Measurements from ENCODE around the gene MLXIP. TPM values are rescaled to one million over a fixed set of nuclear protein-coding genes. Genes with fewer than 3 reads are reported as not detected.

Gene MLXIP
- total and polyA plus RNA-seq, 12 donors, result 13.7 to 98.1 (median 40.1) TPM

- WGBS, 4 donors, result 91 to 95% (median 94%) methylated on average over 10 to 11 of the region's 11 CpGs
- no peaks in the 10 kb centered on the region for H3K27me3 ChIP-seq
- no peak for TF ChIP-seq POLR2A (IDR thresholded peaks at IDR 0.05)
- TF ChIP-seq CTCF (IDR thresholded peaks at IDR 0.05), result no peak
- no peak for DNase-seq
- peaks cover 0 to 2% of the 10 kb centered on the region in 2 donors for H3K4me1 ChIP-seq (replicated peaks in 1 of 2)
- no peak overlapping the region for H3K4me3 ChIP-seq
- no peak overlapping the region for H3K27ac ChIP-seq
- intact Hi-C loops (cut with DNase I), result loop anchor here (5.0 to 10.0 kb wide), 2 partner anchors 65 to 128 kb away; partner anchors contain the start of gene LRRC43 (in 1 of the 2)
- peaks cover 0 to 3% of the 10 kb centered on the region in 2 donors for H3K36me3 ChIP-seq (replicated peaks in 1 of 2)
- H3K9me3 ChIP-seq (replicated peaks in 1 of 3), result no peaks in the 10 kb centered on the region
These were observed 21.4 kb upstream of the MLXIP start for GRCh38 chr12:122057007-122057735.

- no peak overlapping the region for H3K4me3 ChIP-seq
- H3K4me1 ChIP-seq (replicated peaks in 1 of 2), result peaks cover 6 to 8% of the 10 kb centered on the region in 2 donors
- H3K27me3 ChIP-seq, result no peaks in the 10 kb centered on the region
- peaks cover 0 to 3% of the 10 kb centered on the region in 2 donors for H3K36me3 ChIP-seq (replicated peaks in 1 of 2)
- WGBS, 4 donors, result 85 to 97% (median 95%) methylated on average over 3 of the region's 3 CpGs
- no peak for TF ChIP-seq POLR2A (IDR thresholded peaks at IDR 0.05)
- TF ChIP-seq CTCF (IDR thresholded peaks at IDR 0.05), result no peak
- H3K9me3 ChIP-seq (replicated peaks in 1 of 3), result no peaks in the 10 kb centered on the region
- no peak for DNase-seq
- intact Hi-C loops (cut with DNase I), result loop anchor here (5.0 to 10.0 kb wide), 2 partner anchors 65 to 127 kb away; partner anchors contain the start of gene LRRC43 (in 1 of the 2)
- no peak overlapping the region for H3K27ac ChIP-seq
These were observed 20.8 kb upstream of the MLXIP start for GRCh38 chr12:122057769-122058168.

DNA sequence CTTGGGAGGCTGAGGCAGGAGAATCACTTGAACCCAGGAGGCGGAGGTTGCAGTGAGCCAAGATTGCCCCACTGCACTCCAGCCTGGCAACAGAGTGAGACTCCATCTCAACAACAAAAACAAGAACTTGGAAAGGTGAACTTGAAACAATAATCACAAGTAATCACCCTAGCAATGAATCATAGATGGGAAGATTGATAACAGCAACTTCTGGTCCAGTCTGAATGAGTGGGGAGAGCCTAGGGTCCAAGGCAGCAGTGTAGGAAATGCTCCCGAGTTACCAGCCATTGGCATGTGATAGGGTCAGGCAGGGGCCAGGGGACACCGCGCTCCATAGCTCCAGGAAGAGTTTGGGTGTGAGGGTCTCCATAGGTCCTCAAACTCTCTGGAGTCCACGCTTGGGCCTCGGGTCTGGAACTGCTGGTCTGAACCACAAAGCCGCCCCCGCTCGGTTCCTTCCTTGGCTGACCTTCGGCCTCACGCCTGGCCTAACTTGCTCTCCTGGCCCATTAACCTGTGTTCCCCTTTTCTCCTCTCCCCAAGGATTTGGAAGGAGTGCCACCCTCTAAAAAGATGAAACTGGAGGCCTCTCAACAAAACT lies 19.9 kb upstream of the MLXIP start:
- Histone ChIP-seq H3K4me1 (replicated peaks in 1 of 2) (peaks cover 15 to 17% of the 10 kb centered on the region in 2 donors), H3K27me3 (no peaks in the 10 kb centered on the region)
- intact Hi-C loops (cut with DNase I), result loop anchor here (5.0 to 10.0 kb wide), 2 partner anchors 64 to 126 kb away; partner anchors contain the start of gene LRRC43 (in 1 of the 2)

More for the DNA sequence above, 19.9 kb upstream of the MLXIP start:
- H3K9me3 ChIP-seq (replicated peaks in 1 of 3), result no peaks in the 10 kb centered on the region
- TF ChIP-seq POLR2A (IDR thresholded peaks at IDR 0.05), result no peak
- no peak for TF ChIP-seq CTCF (IDR thresholded peaks at IDR 0.05)
- H3K36me3 ChIP-seq (replicated peaks in 1 of 2), result peaks cover 0 to 3% of the 10 kb centered on the region in 2 donors
- no peak overlapping the region for H3K27ac ChIP-seq
- DNase-seq, result no peak
- 86 to 97% (median 93%) methylated on average over 11 of the region's 11 CpGs for WGBS, 4 donors
- no peak overlapping the region for H3K4me3 ChIP-seq
